HUDEP-2 (cell line): ENCODE data around the gene GADD45GIP1.
"Not testable (repeated sequence)": the region's sequence is repeated elsewhere in the genome, so short reads cannot be mapped to it uniquely, and the experiment has no call there.

Experiments
- DNase-seq, 76 experiments: peaks; one replicate each; lab custom pipeline; 2025; ENCODE audit not compliant: unreplicated experiment in 76 of 76; lab: John Stamatoyannopoulos, UW

GADD45GIP1 gene

GRCh38 chr19:12990853-12991252 is 33.8 kb upstream of the GADD45GIP1 start:
- no peak for DNase-seq

GRCh38 chr19:12990431-12990830 is 33.4 kb upstream of the GADD45GIP1 start:
- DNase-seq = no peak

- no peak for DNase-seq
These were observed 30.8 kb upstream of the GADD45GIP1 start for GRCh38 chr19:12987781-12988180.

GRCh38 chr19:12987190-12987589 is 30.2 kb upstream of the GADD45GIP1 start:
- DNase-seq = no peak

- DNase-seq = no peak
These were observed 29.7 kb upstream of the GADD45GIP1 start for GRCh38 chr19:12986726-12987125.

- peak in 12 of 76 experiments; percentile 14 to 55 (median 35) for DNase-seq
These were observed 28.2 kb upstream of the GADD45GIP1 start for GRCh38 chr19:12985049-12985776.

- DNase-seq = no peak
These were observed 27.6 kb upstream of the GADD45GIP1 start for GRCh38 chr19:12984683-12985048.

- peak in 1 of 76 experiments; percentile 23 for DNase-seq
These were observed 27.2 kb upstream of the GADD45GIP1 start for GRCh38 chr19:12984143-12984627.

- DNase-seq = peak in 70 of 76 experiments; percentile 38 to 91 (median 76)
These were observed 26.6 kb upstream of the GADD45GIP1 start for GRCh38 chr19:12983542-12984142.

GRCh38 chr19:12983091-12983490 is 26.1 kb upstream of the GADD45GIP1 start:
- no peak for DNase-seq

GRCh38 chr19:12982648-12983047 is 25.6 kb upstream of the GADD45GIP1 start:
- DNase-seq = no peak

- no peak for DNase-seq
These were observed 23.0 kb upstream of the GADD45GIP1 start for GRCh38 chr19:12979974-12980373.

GRCh38 chr19:12976109-12976508 is 19.1 kb upstream of the GADD45GIP1 start:
- DNase-seq = not testable (repeated sequence)

- DNase-seq = no peak
These were observed 18.3 kb upstream of the GADD45GIP1 start for GRCh38 chr19:12975221-12975741.

- DNase-seq = peak in 57 of 76 experiments; percentile 20 to 74 (median 54)
These were observed 17.5 kb upstream of the GADD45GIP1 start for GRCh38 chr19:12974301-12975220.

GRCh38 chr19:12973236-12973635 is 16.2 kb upstream of the GADD45GIP1 start:
- DNase-seq = no peak

- DNase-seq = no peak
These were observed 13.2 kb upstream of the GADD45GIP1 start for GRCh38 chr19:12970070-12970820.

GRCh38 chr19:12969292-12969988 is 12.4 kb upstream of the GADD45GIP1 start, which contains the start of gene DAND5:
Gene DAND5, plus strand, starts transcription at chr19:12969576. Its CDS starts 85 bp downstream, at chr19:12969661.
- DNase-seq = peak in 64 of 76 experiments; percentile 27 to 84 (median 62)

GRCh38 chr19:12967907-12968306 is 10.9 kb upstream of the GADD45GIP1 start:
- DNase-seq = no peak
